ENCODE results near the gene GTF3C4.

The GTF3C4 gene

GRCh38 chr9:132641216-132641615 is 29.0 kb upstream of the GTF3C4 start:
- no peak for TF ChIP-seq CTCF (IDR thresholded peaks at IDR 0.05; ENCODE audit: insufficient read depth, low read length, poor library complexity, severe bottlenecking)
- Histone ChIP-seq H3K4me3 (replicated peaks; ENCODE audit: low read depth, low read length) (no peak overlapping the region), H3K27me3 (replicated peaks; ENCODE audit: control insufficient read depth, insufficient read depth, low read length) (no peaks in the 10 kb centered on the region), H3K36me3 (ENCODE audit: control insufficient read depth, insufficient read depth, low read length) (peaks cover 25% of the 10 kb centered on the region)
- no peak for DNase-seq (ENCODE audit: extremely low read depth, insufficient read length)

- no peaks in the 10 kb centered on the region for H3K27me3 ChIP-seq (replicated peaks; ENCODE audit: control insufficient read depth, insufficient read depth, low read length)
- no peak for DNase-seq (ENCODE audit: extremely low read depth, insufficient read length)
- H3K36me3 ChIP-seq (ENCODE audit: control insufficient read depth, insufficient read depth, low read length): peaks cover 26% of the 10 kb centered on the region
- peak; percentile 42 for TF ChIP-seq CTCF (IDR thresholded peaks at IDR 0.05; ENCODE audit: insufficient read depth, low read length, poor library complexity, severe bottlenecking)
- no peak overlapping the region for H3K4me3 ChIP-seq (replicated peaks; ENCODE audit: low read depth, low read length)
Measured at GRCh38 chr9:132644251-132644650, 26.0 kb upstream of the GTF3C4 start.

GRCh38 chr9:132645306-132645705 is 25.0 kb upstream of the GTF3C4 start:
- no peak for TF ChIP-seq CTCF (IDR thresholded peaks at IDR 0.05; ENCODE audit: insufficient read depth, low read length, poor library complexity, severe bottlenecking)
- H3K36me3 ChIP-seq (ENCODE audit: control insufficient read depth, insufficient read depth, low read length): peaks cover 31% of the 10 kb centered on the region

GRCh38 chr9:132645711-132646110 is 24.6 kb upstream of the GTF3C4 start:
- no peak for DNase-seq (ENCODE audit: extremely low read depth, insufficient read length)
- Histone ChIP-seq H3K4me3 (replicated peaks; ENCODE audit: low read depth, low read length) (no peak overlapping the region), H3K36me3 (ENCODE audit: control insufficient read depth, insufficient read depth, low read length) (peaks cover 33% of the 10 kb centered on the region), H3K27me3 (replicated peaks; ENCODE audit: control insufficient read depth, insufficient read depth, low read length) (no peaks in the 10 kb centered on the region)
- TF ChIP-seq CTCF (IDR thresholded peaks at IDR 0.05; ENCODE audit: insufficient read depth, low read length, poor library complexity, severe bottlenecking): no peak

More at GRCh38 chr9:132645306-132645705, 25.0 kb upstream of the GTF3C4 start:
- no peaks in the 10 kb centered on the region for H3K27me3 ChIP-seq (replicated peaks; ENCODE audit: control insufficient read depth, insufficient read depth, low read length)
- H3K4me3 ChIP-seq (replicated peaks; ENCODE audit: low read depth, low read length): no peak overlapping the region
- DNase-seq (ENCODE audit: extremely low read depth, insufficient read length): no peak

GRCh38 chr9:132646726-132647125 is 23.5 kb upstream of the GTF3C4 start:
- no peak for TF ChIP-seq CTCF (IDR thresholded peaks at IDR 0.05; ENCODE audit: insufficient read depth, low read length, poor library complexity, severe bottlenecking)
- no peaks in the 10 kb centered on the region for H3K27me3 ChIP-seq (replicated peaks; ENCODE audit: control insufficient read depth, insufficient read depth, low read length)
- no peak overlapping the region for H3K4me3 ChIP-seq (replicated peaks; ENCODE audit: low read depth, low read length)
- peaks cover 30% of the 10 kb centered on the region for H3K36me3 ChIP-seq (ENCODE audit: control insufficient read depth, insufficient read depth, low read length)
- no peak for DNase-seq (ENCODE audit: extremely low read depth, insufficient read length)

GRCh38 chr9:132647355-132647754 is 22.9 kb upstream of the GTF3C4 start:
- DNase-seq (ENCODE audit: extremely low read depth, insufficient read length): no peak
- no peak overlapping the region for H3K4me3 ChIP-seq (replicated peaks; ENCODE audit: low read depth, low read length)
- no peaks in the 10 kb centered on the region for H3K27me3 ChIP-seq (replicated peaks; ENCODE audit: control insufficient read depth, insufficient read depth, low read length)
- no peak for TF ChIP-seq CTCF (IDR thresholded peaks at IDR 0.05; ENCODE audit: insufficient read depth, low read length, poor library complexity, severe bottlenecking)
- peaks cover 30% of the 10 kb centered on the region for H3K36me3 ChIP-seq (ENCODE audit: control insufficient read depth, insufficient read depth, low read length)
